ENCODE results near the gene BLOC1S6. TPM values are rescaled to one million over a fixed set of nuclear protein-coding genes. Genes with fewer than 3 reads are reported as not detected.

The BLOC1S6 gene
- total RNA-seq, 1 donor, result 105 TPM

DNA sequence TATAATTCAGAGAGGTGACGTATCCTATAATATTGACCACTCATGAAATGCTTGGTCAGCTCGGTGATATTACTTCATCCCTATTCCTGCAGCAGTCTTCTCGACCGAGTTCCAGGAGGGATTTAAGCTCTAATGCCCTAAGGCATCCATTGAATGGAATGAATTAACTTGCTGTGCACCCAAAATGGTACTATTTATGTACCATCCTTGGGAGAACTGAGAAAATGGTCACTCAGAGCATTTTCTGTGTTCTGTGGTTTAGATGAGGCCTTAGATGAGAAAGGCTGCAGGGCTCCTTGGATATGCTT, 638 bp downstream of the BLOC1S6 start:
- peak overlapping the region; percentile 93 for H3K4me3 ChIP-seq (ENCODE audit: low read depth, low read length)
- TF ChIP-seq, protein P1, sequence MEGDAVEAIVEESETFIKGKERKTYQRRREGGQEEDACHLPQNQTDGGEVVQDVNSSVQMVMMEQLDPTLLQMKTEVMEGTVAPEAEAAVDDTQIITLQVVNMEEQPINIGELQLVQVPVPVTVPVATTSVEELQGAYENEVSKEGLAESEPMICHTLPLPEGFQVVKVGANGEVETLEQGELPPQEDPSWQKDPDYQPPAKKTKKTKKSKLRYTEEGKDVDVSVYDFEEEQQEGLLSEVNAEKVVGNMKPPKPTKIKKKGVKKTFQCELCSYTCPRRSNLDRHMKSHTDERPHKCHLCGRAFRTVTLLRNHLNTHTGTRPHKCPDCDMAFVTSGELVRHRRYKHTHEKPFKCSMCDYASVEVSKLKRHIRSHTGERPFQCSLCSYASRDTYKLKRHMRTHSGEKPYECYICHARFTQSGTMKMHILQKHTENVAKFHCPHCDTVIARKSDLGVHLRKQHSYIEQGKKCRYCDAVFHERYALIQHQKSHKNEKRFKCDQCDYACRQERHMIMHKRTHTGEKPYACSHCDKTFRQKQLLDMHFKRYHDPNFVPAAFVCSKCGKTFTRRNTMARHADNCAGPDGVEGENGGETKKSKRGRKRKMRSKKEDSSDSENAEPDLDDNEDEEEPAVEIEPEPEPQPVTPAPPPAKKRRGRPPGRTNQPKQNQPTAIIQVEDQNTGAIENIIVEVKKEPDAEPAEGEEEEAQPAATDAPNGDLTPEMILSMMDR (IDR thresholded peaks at IDR 0.05; ENCODE audit: insufficient read depth, low read length), result no peak
- no peak for DNase-seq (ENCODE audit: low read depth)

DNA sequence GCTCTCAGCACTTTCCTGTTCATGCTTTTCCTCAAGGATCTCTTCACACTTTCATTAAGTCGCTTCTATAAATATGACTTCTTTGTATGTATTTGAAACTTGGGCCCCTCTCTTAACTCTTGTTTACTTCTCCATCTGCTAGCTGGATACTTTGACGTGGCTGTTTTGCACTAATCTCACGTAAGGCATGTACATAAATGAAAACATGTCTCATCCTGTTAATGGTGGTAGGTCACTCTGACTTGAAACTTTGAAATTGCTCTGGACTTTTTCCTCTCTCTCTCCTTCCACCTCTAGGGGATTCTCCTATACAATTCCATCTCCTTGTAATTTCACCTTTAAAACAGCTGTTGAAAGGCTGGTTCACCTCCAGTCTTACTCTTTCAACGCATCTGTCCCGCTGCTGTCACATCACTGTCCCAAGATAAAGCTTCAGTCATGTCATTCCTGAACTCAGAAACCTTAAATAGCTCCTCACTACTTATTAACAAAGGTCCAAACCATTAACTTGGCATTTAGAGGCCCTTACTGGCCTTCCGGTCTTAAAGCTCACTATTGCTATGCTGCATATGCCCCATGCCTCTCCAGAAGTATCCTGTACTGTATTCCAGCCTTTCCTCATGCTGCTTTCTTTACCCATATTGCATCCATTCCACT, 1.2 kb downstream of the BLOC1S6 start:
- TF ChIP-seq, protein P1 (IDR thresholded peaks at IDR 0.05; ENCODE audit: insufficient read depth, low read length), result no peak
- DNase-seq (ENCODE audit: low read depth), result peak; percentile 20
- H3K4me3 ChIP-seq (ENCODE audit: low read depth, low read length), result peak overlapping the region; percentile 93

GRCh38 chr15:45589256-45589655, 2.1 kb downstream of the BLOC1S6 start:
- peak overlapping the region; percentile 93 for H3K4me3 ChIP-seq (ENCODE audit: low read depth, low read length)
- TF ChIP-seq, protein P1 (IDR thresholded peaks at IDR 0.05; ENCODE audit: insufficient read depth, low read length), result no peak
- DNase-seq (ENCODE audit: low read depth), result peak; percentile 30

DNA sequence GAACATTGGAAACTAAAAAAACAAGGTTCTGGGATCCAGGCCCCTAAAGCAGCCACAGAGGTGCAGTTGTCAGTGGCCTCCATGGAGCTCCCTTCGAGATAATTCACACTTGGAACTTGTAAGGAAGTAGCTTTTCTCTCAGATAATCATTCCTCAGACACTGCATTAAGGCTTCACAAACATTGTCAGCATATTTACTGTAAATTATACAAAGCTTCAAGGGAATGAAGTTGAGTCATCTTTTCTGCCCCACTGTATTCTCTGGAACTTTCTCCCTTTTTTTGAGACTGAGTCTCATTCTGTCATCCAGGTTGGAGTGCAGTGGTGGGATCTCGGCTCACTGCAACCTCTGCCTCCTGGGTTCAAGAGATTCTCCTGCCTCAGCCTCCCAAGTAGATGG, 7.1 kb downstream of the BLOC1S6 start:
- DNase-seq (ENCODE audit: low read depth), result no peak
- H3K4me3 ChIP-seq (ENCODE audit: low read depth, low read length), result no peak overlapping the region
- TF ChIP-seq, protein P1 (IDR thresholded peaks at IDR 0.05; ENCODE audit: insufficient read depth, low read length), result no peak

GRCh38 chr15:45594835-45595530, 7.8 kb downstream of the BLOC1S6 start:
- no peak overlapping the region for H3K4me3 ChIP-seq (ENCODE audit: low read depth, low read length)
- TF ChIP-seq, protein P1 (IDR thresholded peaks at IDR 0.05; ENCODE audit: insufficient read depth, low read length), result no peak
- no peak for DNase-seq (ENCODE audit: low read depth)

DNA sequence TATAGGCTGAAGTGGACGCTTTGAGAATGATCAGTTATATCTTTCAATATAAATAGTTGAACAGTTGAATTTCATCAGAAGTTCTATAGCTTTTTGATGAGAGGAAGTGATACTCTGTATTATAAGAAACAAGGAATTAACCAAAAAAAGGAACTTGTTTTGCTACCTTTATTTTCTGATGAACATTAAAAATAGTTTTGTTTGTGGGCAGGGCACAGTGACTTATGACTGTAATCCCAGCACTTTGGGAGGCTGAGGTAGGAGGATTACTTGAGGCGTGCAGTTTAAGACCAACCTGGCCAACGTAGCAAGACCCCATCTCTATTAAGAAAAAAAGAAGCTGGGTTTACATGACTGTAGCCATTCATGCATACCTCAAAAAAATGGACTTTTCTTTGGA, 16.7 kb downstream of the BLOC1S6 start:
- no peak for DNase-seq (ENCODE audit: low read depth)
- no peak overlapping the region for H3K4me3 ChIP-seq (ENCODE audit: low read depth, low read length)
- TF ChIP-seq, protein P1 (IDR thresholded peaks at IDR 0.05; ENCODE audit: insufficient read depth, low read length), result no peak

All from fibroblast of the aortic adventitia (primary cell).